ENCODE measurements around the gene HTR2C. TPM values are rescaled to one million over a fixed set of nuclear protein-coding genes. Genes with fewer than 3 reads are reported as not detected.

HTR2C gene
- total and polyA plus RNA-seq, 2 experiments from 2014 or later = 2.0 to 2.4 TPM

DNA sequence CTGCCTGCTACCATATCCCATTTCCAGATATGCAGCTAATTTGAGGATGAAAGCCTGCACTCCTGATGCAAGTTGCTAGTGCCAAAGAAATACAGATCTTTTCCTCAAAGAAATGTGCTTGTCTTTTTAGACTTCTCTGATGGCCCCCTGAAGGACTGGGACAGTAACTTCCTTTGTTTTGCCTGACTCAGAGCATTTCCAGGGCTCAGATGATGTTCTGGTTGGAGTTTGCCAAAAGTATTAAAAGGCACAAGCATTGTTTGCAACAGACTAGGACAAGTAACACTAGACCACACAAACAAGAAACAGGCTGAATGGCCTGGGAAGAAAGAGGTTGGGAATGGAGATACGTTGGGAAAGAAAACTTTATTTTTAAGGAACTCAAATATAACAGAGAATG is 258.3 kb downstream of the HTR2C start:
- H3F3A ChIP-seq (replicated peaks; ENCODE audit: low read depth) = no peaks in the 10 kb centered on the region
- no peak overlapping the region for H2AFZ ChIP-seq

DNA sequence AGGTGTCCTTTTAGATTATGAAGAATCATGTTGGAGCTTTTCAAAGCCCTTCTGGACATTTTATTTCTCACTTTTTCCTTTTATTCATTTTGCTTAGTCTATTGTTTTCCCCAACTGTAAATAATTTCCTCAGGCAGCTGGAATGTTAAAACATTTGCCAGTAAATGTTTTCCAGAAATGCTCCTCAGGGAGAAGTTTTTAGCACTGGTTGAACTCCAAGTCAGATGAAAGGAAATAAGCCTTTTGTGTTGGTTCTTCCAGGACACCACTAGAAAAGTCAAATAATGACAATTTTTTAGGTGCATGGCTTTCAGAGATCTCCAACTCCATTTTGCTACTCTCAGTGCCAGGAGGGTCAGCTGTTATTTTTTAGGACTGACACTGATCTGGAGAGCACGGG is 305.6 kb downstream of the HTR2C start:
- Histone ChIP-seq H3K9me2 (ENCODE audit: insufficient read depth) (no peaks in the 10 kb centered on the region), H3K27me3 (ENCODE audit: insufficient read depth) (no peaks in the 10 kb centered on the region), H3K36me3 (ENCODE audit: insufficient read depth) (no peaks in the 10 kb centered on the region), H3K4me3 (no peak overlapping the region), H3K79me2 (replicated peaks; ENCODE audit: insufficient read depth) (no peaks in the 10 kb centered on the region), H3K27ac (ENCODE audit: low read depth) (no peak overlapping the region), H3K4me2 (no peak overlapping the region), H3K4me1 (ENCODE audit: insufficient read depth) (no peaks in the 10 kb centered on the region), H2AFZ (no peak overlapping the region), H3F3A (replicated peaks; ENCODE audit: low read depth) (no peaks in the 10 kb centered on the region), H4K20me1 (replicated peaks; ENCODE audit: insufficient read depth) (no peaks in the 10 kb centered on the region)
- DNase-seq (ENCODE audit: low spot score) = no peak
- H3K4me1 Mint-ChIP-seq = no peaks in the 10 kb centered on the region
- H3K4me3 Mint-ChIP-seq = no peak overlapping the region
- H3K27me3 Mint-ChIP-seq (ENCODE audit: insufficient read depth, low read depth, poor library complexity) = peaks cover 2% of the 10 kb centered on the region
- H3K27ac Mint-ChIP-seq = no peak overlapping the region
- no peaks in the 10 kb centered on the region for H3K36me3 Mint-ChIP-seq (ENCODE audit: low read depth)
- no peaks in the 10 kb centered on the region for H3K9me3 Mint-ChIP-seq
- ATAC-seq = no peak
- TF ChIP-seq NANOG (IDR thresholded peaks at IDR 0.05; ENCODE audit: borderline replicate concordance) (no peak), ZNF114 (CRISPR knock-in tag; IDR thresholded peaks at IDR 0.05) (no peak), CREB1 (CRISPR knock-in tag; IDR thresholded peaks at IDR 0.05; ENCODE audit: low read depth) (no peak)
- TF ChIP-seq, protein P1, sequence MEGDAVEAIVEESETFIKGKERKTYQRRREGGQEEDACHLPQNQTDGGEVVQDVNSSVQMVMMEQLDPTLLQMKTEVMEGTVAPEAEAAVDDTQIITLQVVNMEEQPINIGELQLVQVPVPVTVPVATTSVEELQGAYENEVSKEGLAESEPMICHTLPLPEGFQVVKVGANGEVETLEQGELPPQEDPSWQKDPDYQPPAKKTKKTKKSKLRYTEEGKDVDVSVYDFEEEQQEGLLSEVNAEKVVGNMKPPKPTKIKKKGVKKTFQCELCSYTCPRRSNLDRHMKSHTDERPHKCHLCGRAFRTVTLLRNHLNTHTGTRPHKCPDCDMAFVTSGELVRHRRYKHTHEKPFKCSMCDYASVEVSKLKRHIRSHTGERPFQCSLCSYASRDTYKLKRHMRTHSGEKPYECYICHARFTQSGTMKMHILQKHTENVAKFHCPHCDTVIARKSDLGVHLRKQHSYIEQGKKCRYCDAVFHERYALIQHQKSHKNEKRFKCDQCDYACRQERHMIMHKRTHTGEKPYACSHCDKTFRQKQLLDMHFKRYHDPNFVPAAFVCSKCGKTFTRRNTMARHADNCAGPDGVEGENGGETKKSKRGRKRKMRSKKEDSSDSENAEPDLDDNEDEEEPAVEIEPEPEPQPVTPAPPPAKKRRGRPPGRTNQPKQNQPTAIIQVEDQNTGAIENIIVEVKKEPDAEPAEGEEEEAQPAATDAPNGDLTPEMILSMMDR (conservative IDR thresholded peaks at IDR 0.05; ENCODE audit: low read depth in 2 of 2) = no peak
- TF ChIP-seq, protein P2, sequence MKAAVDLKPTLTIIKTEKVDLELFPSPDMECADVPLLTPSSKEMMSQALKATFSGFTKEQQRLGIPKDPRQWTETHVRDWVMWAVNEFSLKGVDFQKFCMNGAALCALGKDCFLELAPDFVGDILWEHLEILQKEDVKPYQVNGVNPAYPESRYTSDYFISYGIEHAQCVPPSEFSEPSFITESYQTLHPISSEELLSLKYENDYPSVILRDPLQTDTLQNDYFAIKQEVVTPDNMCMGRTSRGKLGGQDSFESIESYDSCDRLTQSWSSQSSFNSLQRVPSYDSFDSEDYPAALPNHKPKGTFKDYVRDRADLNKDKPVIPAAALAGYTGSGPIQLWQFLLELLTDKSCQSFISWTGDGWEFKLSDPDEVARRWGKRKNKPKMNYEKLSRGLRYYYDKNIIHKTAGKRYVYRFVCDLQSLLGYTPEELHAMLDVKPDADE (IDR thresholded peaks at IDR 0.05) = no peak

More for the DNA sequence above, 258.3 kb downstream of the HTR2C start:
- Histone ChIP-seq H3K36me3 (ENCODE audit: insufficient read depth) (no peaks in the 10 kb centered on the region), H3K4me3 (no peak overlapping the region), H3K79me2 (replicated peaks; ENCODE audit: insufficient read depth) (no peaks in the 10 kb centered on the region), H4K20me1 (replicated peaks; ENCODE audit: insufficient read depth) (no peaks in the 10 kb centered on the region), H3K4me1 (ENCODE audit: insufficient read depth) (no peaks in the 10 kb centered on the region), H3K27me3 (ENCODE audit: insufficient read depth) (no peaks in the 10 kb centered on the region), H3K4me2 (no peak overlapping the region), H3K27ac (ENCODE audit: low read depth) (no peak overlapping the region), H3K9me2 (ENCODE audit: insufficient read depth) (no peaks in the 10 kb centered on the region)
- TF ChIP-seq CREB1 (CRISPR knock-in tag; IDR thresholded peaks at IDR 0.05; ENCODE audit: low read depth) = no peak
- TF ChIP-seq, protein P3, sequence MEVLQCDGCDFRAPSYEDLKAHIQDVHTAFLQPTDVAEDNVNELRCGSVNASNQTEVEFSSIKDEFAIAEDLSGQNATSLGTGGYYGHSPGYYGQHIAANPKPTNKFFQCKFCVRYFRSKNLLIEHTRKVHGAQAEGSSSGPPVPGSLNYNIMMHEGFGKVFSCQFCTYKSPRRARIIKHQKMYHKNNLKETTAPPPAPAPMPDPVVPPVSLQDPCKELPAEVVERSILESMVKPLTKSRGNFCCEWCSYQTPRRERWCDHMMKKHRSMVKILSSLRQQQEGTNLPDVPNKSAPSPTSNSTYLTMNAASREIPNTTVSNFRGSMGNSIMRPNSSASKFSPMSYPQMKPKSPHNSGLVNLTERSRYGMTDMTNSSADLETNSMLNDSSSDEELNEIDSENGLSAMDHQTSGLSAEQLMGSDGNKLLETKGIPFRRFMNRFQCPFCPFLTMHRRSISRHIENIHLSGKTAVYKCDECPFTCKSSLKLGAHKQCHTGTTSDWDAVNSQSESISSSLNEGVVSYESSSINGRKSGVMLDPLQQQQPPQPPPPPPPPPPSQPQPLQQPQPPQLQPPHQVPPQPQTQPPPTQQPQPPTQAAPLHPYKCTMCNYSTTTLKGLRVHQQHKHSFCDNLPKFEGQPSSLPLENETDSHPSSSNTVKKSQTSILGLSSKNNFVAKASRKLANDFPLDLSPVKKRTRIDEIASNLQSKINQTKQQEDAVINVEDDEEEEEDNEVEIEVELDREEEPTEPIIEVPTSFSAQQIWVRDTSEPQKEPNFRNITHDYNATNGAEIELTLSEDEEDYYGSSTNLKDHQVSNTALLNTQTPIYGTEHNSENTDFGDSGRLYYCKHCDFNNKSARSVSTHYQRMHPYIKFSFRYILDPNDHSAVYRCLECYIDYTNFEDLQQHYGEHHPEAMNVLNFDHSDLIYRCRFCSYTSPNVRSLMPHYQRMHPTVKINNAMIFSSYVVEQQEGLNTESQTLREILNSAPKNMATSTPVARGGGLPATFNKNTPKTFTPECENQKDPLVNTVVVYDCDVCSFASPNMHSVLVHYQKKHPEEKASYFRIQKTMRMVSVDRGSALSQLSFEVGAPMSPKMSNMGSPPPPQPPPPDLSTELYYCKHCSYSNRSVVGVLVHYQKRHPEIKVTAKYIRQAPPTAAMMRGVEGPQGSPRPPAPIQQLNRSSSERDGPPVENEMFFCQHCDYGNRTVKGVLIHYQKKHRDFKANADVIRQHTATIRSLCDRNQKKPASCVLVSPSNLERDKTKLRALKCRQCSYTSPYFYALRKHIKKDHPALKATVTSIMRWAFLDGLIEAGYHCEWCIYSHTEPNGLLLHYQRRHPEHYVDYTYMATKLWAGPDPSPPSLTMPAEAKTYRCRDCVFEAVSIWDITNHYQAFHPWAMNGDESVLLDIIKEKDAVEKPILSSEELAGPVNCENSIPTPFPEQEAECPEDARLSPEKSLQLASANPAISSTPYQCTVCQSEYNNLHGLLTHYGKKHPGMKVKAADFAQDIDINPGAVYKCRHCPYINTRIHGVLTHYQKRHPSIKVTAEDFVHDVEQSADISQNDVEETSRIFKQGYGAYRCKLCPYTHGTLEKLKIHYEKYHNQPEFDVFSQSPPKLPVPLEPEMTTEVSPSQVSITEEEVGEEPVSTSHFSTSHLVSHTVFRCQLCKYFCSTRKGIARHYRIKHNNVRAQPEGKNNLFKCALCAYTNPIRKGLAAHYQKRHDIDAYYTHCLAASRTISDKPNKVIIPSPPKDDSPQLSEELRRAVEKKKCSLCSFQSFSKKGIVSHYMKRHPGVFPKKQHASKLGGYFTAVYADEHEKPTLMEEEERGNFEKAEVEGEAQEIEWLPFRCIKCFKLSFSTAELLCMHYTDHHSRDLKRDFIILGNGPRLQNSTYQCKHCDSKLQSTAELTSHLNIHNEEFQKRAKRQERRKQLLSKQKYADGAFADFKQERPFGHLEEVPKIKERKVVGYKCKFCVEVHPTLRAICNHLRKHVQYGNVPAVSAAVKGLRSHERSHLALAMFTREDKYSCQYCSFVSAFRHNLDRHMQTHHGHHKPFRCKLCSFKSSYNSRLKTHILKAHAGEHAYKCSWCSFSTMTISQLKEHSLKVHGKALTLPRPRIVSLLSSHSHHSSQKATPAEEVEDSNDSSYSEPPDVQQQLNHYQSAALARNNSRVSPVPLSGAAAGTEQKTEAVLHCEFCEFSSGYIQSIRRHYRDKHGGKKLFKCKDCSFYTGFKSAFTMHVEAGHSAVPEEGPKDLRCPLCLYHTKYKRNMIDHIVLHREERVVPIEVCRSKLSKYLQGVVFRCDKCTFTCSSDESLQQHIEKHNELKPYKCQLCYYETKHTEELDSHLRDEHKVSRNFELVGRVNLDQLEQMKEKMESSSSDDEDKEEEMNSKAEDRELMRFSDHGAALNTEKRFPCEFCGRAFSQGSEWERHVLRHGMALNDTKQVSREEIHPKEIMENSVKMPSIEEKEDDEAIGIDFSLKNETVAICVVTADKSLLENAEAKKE (CRISPR knock-in tag; IDR thresholded peaks at IDR 0.05) = no peak
- Mint-ChIP-seq H3K4me1 (no peaks in the 10 kb centered on the region), H3K4me3 (no peak overlapping the region), H3K9me3 (no peaks in the 10 kb centered on the region), H3K27ac (no peak overlapping the region), H3K27me3 (ENCODE audit: insufficient read depth, low read depth, poor library complexity) (no peaks in the 10 kb centered on the region), H3K36me3 (ENCODE audit: low read depth) (no peaks in the 10 kb centered on the region)
- ATAC-seq (no peak), DNase-seq (ENCODE audit: low spot score) (no peak)
